Mucosa of gallbladder (tissue), 1 donor: ENCODE data around the gene TBL1XR1. TPM values are rescaled to one million over a fixed set of nuclear protein-coding genes. Genes with fewer than 3 reads are reported as not detected.
"Not testable (repeated sequence)": the region's sequence is repeated elsewhere in the genome, so short reads cannot be mapped to it uniquely, and the experiment has no call there.

Experiments used
- DNase-seq: peaks from one replicate; pipeline ENCODE4 v3.0.0-alpha.2; 2020; ENCODE audit warnings: low spot score
- total RNA-seq: library from RNA; stranded (reverse); gene quantifications from one replicate; pipeline ENCODE4 v1.2.1, GENCODE V29; 2021
- donor health status: DM: no; HTN: no; CAD: no.

Gene TBL1XR1
- total RNA-seq, 1 donor from 2014 or later = 137 TPM

DNA sequence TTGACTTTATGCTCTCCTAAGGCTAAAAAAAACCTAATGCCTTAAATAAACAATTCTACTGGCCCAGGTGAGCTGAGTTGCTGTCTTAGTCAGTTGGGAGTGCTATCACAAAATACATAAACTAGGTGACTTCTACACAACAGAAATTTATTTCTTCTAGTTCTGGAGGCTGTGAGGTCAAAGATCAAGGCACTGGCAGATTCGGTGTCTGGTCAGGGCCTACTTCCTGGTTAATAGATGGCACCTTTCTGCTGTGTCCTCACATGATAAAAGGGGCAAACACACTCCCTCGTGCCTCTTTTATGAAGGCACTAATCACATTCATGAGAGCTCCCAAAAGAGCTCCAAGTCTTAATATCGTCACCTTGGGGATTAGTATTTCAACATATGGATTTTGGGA lies 11.5 kb upstream of the TBL1XR1 start:
- no peak for DNase-seq

GRCh38 chr3:177208223-177208622 lies 10.9 kb upstream of the TBL1XR1 start:
- no peak for DNase-seq

DNA sequence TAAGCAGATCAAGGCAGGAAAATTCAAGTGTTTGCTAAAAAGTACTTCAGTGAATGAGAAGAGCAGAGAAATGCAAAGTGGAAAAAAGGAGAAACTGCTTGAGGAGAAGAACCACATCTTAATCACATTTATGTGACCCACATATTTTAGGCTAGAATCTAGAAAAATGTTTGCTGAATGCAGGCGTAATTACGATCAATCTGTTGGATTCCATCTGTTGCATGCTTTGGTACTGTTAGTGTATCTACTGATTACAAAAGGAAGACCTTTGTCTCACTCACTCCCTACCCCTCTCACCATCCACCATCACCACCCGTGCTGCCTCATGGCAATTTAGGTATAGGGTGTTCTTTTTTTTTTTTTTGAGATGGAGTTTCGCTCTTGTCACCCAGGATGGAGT lies 9.7 kb upstream of the TBL1XR1 start:
- DNase-seq = no peak

- no peak for DNase-seq
These were observed 6.6 kb upstream of the TBL1XR1 start for GRCh38 chr3:177203689-177204395.

- DNase-seq = not testable (repeated sequence)
These were observed 5.7 kb upstream of the TBL1XR1 start for GRCh38 chr3:177203016-177203415.

- no peak for DNase-seq
These were observed 4.6 kb upstream of the TBL1XR1 start for GRCh38 chr3:177201700-177202397.

DNA sequence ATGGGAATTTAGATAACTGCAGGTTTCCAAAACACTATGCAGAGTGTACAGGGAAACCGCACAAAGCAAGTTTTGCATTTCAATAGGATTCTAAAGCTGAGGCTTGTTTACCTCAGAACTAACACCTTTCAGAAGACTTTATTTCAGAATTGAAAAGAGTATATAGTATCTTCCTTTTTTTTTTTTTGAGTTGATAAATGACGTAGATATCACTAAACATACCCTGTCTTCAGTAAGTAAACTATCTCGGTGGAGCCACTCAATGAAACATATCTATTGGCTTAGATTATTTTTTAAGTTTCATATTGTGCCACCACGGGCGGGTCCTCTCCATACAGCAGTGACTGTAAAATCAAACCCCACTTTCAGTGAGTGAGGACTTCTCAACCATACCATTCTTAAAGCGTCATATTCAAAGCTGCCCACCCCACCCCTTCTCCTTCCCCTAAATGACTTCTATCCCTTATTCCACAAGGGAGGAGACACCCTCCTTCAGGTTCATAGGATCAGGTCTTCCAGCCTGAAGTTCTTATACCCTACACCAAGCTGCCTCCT lies 2.0 kb upstream of the TBL1XR1 start:
- DNase-seq = no peak

GRCh38 chr3:177197727-177198460 lies 612 bp upstream of the TBL1XR1 start:
- DNase-seq = no peak

- peak; percentile 18 for DNase-seq
These were observed 734 bp downstream of the TBL1XR1 start for GRCh38 chr3:177196456-177197040.

DNA sequence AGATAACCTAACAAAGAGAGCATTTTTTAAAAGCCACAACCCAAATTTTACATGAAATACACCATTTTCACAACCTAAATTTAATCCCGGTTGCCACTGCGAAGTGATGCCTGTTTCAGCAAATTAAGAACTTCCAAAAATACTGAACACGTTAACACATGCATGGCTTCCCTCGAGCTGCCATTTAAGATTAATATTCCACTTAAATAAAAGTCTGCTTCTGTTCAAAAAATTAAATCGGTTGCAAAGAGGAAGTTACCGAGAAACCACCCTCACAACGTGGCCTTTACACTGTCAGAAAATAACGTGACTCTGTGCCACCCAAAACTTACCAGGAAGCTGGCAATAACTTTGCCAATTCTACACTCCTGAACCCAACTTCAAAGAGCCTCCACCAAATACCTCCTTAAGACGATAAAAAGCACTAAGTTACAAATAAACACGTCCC lies 1.2 kb downstream of the TBL1XR1 start:
- no peak for DNase-seq

- DNase-seq = no peak
These were observed 1.9 kb downstream of the TBL1XR1 start for GRCh38 chr3:177195242-177195991.

DNA sequence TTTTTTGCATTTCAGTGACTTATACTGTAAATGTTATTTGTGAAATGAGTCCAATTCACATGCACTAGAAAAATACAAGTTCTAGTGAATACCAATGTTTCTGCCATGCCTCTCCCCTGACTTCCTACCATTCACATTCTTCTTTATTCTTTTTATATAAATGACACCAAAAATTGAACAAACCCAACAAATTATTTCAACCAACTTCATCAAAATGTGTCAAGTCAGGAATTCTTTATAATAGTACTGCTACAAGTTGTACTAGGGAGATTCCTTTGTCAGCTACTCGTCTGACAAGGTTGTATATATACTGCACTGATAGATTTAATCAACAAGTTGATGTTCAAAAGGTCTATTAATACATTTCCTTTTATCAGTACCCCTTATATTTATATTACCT lies 3.0 kb downstream of the TBL1XR1 start:
- DNase-seq = no peak

DNA sequence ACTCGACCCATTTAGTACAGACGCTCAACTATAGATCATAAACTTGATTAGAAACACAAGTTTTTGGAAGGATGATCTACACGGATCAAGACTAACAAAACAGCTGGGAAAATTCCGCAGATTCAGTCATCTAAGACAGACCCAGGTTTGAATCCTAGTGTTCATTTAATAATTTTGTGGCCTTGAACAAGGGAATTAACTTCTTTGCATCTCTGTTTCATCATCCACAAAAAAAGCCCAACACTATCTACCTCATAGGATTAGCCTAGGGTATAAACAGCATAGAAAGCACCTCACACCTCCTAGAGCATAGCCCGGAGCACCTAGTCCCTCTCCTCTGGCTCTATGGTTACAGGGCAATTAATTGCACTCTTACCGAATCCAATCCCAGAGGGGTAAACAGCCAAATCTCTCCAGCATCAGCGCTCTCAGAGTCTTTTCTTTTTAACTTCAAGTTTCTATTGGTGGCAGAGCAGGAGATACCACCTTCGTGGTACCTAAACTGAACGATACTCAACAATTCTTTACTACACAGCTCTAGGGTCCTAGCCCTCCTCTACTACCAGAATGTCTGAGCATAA lies 3.5 kb downstream of the TBL1XR1 start:
- no peak for DNase-seq

- not testable (repeated sequence) for DNase-seq
These were observed 4.0 kb downstream of the TBL1XR1 start for GRCh38 chr3:177193275-177193674.

DNA sequence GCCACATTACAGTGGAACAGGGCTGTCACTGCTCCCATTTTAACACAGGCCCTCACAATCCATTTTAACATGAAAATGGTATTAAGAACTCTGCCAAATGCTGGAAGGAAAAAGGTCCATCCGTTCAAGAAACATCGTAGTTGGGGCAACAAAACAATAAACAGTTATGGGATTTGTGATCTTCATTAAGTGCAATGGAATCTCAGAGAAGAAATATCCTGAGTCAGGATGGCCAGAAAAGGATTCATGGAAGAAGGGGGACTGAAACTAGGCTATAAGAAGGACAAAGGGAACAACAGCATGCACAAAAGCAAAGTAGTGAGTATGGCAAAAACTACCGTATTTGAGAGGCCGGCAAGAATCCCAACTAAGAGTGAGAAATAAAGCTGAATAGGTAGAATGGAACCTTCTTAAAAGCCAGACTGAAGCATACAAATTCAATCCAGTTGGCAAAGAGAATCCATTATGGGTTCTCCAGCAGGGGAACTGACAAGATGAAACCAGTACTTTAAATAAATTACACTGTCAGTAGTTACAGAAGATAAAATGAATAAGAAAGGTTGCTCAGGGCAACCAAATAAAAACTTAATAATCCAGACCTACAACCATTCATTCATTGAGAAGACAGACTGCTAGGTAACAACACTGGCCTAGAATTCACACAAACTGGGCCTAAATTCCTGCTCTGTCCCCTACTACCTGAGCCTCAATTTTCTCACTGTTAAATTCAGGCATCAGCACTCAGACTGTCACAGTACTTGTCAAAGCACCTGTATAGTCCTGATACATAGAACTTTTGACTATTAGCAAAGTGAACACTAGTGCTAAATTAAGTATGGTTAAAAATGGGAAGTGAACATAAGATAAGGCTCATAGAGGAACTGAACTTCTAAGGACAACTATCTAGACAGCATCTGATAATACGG lies 6.3 kb downstream of the TBL1XR1 start:
- DNase-seq = no peak

DNA sequence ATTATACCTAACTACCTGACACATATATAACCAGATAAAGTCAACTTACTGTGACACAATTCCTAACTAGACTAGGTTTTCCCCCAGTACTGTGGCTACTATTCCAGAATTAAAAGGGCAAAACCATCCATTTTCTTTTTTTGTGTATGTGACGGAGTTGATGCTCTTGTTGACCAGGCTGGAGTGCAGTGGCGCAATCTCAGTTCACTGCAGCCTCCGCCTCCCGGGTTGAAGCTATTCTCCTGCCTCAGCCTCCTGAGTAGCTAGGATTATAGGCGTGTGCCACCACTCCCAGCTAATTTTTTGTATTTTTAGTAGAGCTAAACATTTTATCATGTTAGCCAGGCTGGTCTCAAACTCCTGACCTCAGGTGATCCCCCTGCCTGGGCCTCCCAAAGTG lies 7.1 kb downstream of the TBL1XR1 start:
- not testable (repeated sequence) for DNase-seq

DNA sequence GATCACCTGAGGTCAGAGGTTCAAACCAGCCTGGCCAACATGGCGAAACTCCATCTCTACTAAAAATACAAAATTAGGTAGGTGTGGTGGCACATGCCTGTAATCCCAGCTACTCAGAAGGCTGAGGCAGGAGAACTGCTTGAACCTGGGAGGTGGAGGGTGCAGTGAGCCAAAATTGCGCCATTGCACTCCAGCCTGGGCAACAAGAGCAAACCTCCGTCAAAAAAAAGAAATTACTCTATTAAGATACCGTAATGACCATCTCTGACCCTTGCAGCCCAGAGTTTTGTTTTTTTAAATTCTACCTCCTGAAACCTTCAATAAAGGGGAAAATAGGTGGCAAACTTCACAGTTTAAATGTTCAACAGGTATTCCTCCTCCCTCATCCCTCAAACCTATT lies 9.0 kb downstream of the TBL1XR1 start:
- not testable (repeated sequence) for DNase-seq

DNA sequence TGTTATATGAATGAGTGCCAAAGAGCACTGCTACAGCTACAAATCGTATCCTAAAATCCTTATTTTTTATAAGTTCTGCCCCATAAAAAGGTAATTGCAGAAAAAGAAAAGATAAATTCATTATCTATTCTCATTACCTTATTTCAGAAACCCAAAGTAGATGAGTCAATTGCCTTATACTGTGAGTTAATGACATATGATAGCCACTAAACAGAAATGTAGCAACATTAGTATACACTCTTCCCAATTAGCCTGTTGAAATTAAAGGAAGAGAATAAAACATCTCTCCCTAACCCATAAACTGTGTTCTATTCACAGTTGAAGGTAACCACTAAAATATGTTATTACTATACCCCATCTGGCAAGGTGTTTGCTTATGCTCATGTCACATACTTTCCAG lies 11.0 kb downstream of the TBL1XR1 start:
- DNase-seq = no peak

DNA sequence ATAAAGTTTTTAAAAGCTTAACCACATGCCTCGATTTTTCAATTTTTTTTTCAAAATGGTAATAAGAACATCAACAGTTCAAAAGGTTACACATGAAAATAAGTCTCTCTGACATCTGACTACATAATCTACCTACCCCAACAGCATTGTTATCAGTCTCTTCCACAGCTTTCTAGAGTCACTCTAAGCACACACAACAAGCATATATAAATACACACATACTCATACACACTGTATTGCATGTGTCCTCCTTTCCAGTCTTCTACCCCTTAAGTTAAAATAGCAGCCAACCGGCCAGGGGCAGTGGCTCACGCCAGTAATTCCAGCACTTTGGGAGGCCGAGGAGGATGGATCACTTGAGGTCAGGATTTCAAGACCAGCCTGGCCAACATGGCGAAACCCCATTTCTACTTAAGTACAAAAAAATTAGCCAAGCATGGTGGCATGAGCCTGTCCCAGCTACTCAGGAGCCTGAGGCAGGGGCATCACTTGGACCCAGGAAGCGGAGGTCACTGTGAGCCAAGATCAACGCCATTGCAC lies 12.2 kb downstream of the TBL1XR1 start:
- DNase-seq = no peak
